ENCODE data around the gene AGAP3.

DNA sequence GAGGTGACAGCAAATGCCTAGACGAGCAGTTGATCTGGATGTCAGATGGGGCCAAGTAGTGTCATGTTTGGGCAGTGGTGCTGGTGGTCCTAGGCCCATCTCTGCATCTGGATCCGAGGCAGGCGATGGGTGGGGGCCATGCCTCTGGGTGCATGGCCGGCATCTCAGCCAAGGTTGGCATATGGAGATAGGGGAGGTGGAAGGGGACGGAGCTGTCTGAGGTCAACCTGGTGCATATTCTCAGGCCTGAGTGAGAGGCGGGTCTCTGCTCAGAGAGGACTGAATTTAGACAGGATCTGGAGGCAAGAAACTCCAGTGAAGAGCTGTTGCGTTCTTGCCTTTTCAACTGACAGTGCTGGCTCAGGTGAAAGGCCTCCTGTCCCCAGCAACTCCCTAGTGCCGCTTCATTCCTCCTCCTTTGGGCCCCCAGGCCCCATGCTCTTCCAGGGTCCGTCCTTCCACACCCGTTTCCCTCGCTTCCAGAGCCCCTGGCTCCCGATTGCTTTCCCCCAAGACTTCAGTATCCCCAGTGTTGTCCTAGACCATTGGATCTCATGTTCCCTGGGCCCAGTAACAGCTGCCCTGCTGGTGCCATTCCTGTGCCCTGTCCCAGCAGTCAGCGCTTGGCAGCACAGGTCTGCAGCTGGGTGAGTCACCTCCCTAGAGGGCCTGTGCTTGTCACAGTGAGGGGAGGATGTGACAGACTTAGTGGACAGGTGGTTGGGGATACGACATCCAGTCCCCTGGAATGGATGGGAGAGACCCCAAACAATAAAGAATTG, 48.7 kb downstream of the AGAP3 start:
- no peak for TF ChIP-seq POLR2A (IDR thresholded peaks at IDR 0.05)
- TF ChIP-seq, protein P1, sequence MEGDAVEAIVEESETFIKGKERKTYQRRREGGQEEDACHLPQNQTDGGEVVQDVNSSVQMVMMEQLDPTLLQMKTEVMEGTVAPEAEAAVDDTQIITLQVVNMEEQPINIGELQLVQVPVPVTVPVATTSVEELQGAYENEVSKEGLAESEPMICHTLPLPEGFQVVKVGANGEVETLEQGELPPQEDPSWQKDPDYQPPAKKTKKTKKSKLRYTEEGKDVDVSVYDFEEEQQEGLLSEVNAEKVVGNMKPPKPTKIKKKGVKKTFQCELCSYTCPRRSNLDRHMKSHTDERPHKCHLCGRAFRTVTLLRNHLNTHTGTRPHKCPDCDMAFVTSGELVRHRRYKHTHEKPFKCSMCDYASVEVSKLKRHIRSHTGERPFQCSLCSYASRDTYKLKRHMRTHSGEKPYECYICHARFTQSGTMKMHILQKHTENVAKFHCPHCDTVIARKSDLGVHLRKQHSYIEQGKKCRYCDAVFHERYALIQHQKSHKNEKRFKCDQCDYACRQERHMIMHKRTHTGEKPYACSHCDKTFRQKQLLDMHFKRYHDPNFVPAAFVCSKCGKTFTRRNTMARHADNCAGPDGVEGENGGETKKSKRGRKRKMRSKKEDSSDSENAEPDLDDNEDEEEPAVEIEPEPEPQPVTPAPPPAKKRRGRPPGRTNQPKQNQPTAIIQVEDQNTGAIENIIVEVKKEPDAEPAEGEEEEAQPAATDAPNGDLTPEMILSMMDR (IDR thresholded peaks at IDR 0.05) = no peak

Measured in esophagus squamous epithelium (tissue), 4 donors.